Neutrophil (primary cell): ENCODE data around the gene BCL2L13.

Experiments
- H3K27ac ChIP-seq: fragments of 200-600 bp; sonication (generic); 2 replicates; pipeline ENCODE4 v1.5.1; 2016; ENCODE audit warnings: mild to moderate bottlenecking, moderate library complexity
- H3K27me3 ChIP-seq: fragments of 200-600 bp; sonication (generic); 2 replicates; pipeline ENCODE4 v1.6.0; 2016; ENCODE audit warnings: mild to moderate bottlenecking
- H3K36me3 ChIP-seq: fragments of 200-600 bp; sonication (generic); 2 replicates; pipeline ENCODE4 v1.5.1; 2017
- H3K4me1 ChIP-seq, 2 experiments: fragments of 200-600 bp in 1 of 2; sonication (generic) in 1 of 2; 1 replicate in 1 of 2; 2 replicates in 1 of 2; pipeline versions ENCODE4 v1.5.1 to v1.6.1; 2013 to 2016; ENCODE audit warnings: low read depth in 1 of 2, low read length in 1 of 2, mild to moderate bottlenecking in 1 of 2, moderate library complexity in 1 of 2; ENCODE audit not compliant: control insufficient read depth in 1 of 2, insufficient read depth in 1 of 2
- H3K4me3 ChIP-seq, 2 experiments: fragments of 200-600 bp in 1 of 2; sonication (generic) in 1 of 2; 1 replicate in 1 of 2; 2 replicates in 1 of 2; pipeline ENCODE4 v1.5.1; 2013 to 2016; ENCODE audit warnings: low read depth in 1 of 2, low read length in 1 of 2, mild to moderate bottlenecking in 1 of 2, moderate library complexity in 1 of 2
- H3K9me3 ChIP-seq: fragments of 200-600 bp; sonication (generic); 2 replicates; pipeline ENCODE4 v1.5.1; 2016
- CTCF ChIP-seq: fragments of 200-600 bp; sonication (generic); IDR thresholded peaks from 2 replicates; pipeline ENCODE4 v1.5.1; 2016; ENCODE audit warnings: antibody characterized with exemption

Gene BCL2L13

GRCh38 chr22:17629173-17629489 is 9.4 kb upstream of the BCL2L13 start:
- Histone ChIP-seq H3K9me3 (no peaks in the 10 kb centered on the region), H3K4me3 (peak overlapping the region; percentile 97 to 99), H3K36me3 (no peaks in the 10 kb centered on the region), H3K27me3 (no peaks in the 10 kb centered on the region), H3K27ac (peak overlapping the region; percentile 98), H3K4me1 (peaks cover 25 to 28% of the 10 kb centered on the region in 2 experiments)
- TF ChIP-seq CTCF: no peak

- peak overlapping the region; percentile 98 for H3K27ac ChIP-seq
- peaks cover 25 to 28% of the 10 kb centered on the region in 2 experiments for H3K4me1 ChIP-seq
- no peak for TF ChIP-seq CTCF
- no peaks in the 10 kb centered on the region for H3K36me3 ChIP-seq
- H3K27me3 ChIP-seq: no peaks in the 10 kb centered on the region
- no peaks in the 10 kb centered on the region for H3K9me3 ChIP-seq
- peak overlapping the region; percentile 97 to 99 for H3K4me3 ChIP-seq
Observed at GRCh38 chr22:17629641-17630040, 8.9 kb upstream of the BCL2L13 start.

GRCh38 chr22:17631076-17631565 is 7.4 kb upstream of the BCL2L13 start:
- Histone ChIP-seq H3K27me3 (no peaks in the 10 kb centered on the region), H3K4me1 (peaks cover 25 to 28% of the 10 kb centered on the region in 2 experiments), H3K27ac (no peak overlapping the region), H3K4me3 (no peak overlapping the region), H3K9me3 (no peaks in the 10 kb centered on the region), H3K36me3 (no peaks in the 10 kb centered on the region)
- no peak for TF ChIP-seq CTCF

- no peak overlapping the region for H3K27ac ChIP-seq
- no peaks in the 10 kb centered on the region for H3K9me3 ChIP-seq
- peaks cover 24 to 27% of the 10 kb centered on the region in 2 experiments for H3K4me1 ChIP-seq
- no peak for TF ChIP-seq CTCF
- no peaks in the 10 kb centered on the region for H3K27me3 ChIP-seq
- no peak overlapping the region for H3K4me3 ChIP-seq
- no peaks in the 10 kb centered on the region for H3K36me3 ChIP-seq
Observed at GRCh38 chr22:17633217-17633997, 5.2 kb upstream of the BCL2L13 start.

DNA sequence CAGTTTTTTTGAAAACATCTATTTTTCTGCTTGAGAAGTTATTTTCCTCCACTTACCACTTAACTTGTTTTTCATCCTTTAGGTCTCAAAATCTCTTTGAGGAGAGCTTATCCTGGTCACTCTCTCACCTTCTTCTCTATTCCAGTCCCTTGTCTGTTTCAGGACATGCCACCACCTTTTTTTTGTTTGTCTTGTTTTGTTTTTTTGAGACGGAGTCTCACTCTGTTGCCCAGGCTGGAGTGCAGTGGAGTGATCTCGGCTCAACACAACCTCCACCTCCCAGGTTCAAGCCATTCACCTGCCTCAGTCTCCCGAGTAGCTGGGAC is 4.6 kb upstream of the BCL2L13 start:
- Histone ChIP-seq H3K4me3 (no peak overlapping the region), H3K36me3 (no peaks in the 10 kb centered on the region), H3K27me3 (no peaks in the 10 kb centered on the region), H3K27ac (no peak overlapping the region), H3K4me1 (peaks cover 24 to 25% of the 10 kb centered on the region in 2 experiments), H3K9me3 (no peaks in the 10 kb centered on the region)
- no peak for TF ChIP-seq CTCF
